ENCODE results near the gene SENP7.
"Not testable (repeated sequence)": the region's sequence is repeated elsewhere in the genome, so short reads cannot be mapped to it uniquely, and the experiment has no call there.

The SENP7 gene

GRCh38 chr3:101512646-101513418 lies at the start of gene SENP7:
Gene SENP7 (minus strand): TSS chr3:101513212. CDS start chr3:101513130, 82 bp downstream.
- DNase-seq (ENCODE audit: low read depth in 2 of 2) = peak; percentile 52 to 62

- peak; percentile 82 for DNase-seq (ENCODE audit: low read depth in 2 of 2)
Observed at GRCh38 chr3:101561630-101562328, 48.8 kb upstream of the SENP7 start, which contains the start of gene TRMT10C. Gene TRMT10C (plus strand): TSS chr3:101561868. CDS start chr3:101564782, 2,914 bp downstream.

GRCh38 chr3:101556064-101556463 lies 43.1 kb upstream of the SENP7 start:
- no peak for DNase-seq (ENCODE audit: low read depth in 2 of 2)

GRCh38 chr3:101553381-101553780 lies 40.4 kb upstream of the SENP7 start:
- not testable (repeated sequence) for DNase-seq (ENCODE audit: low read depth in 2 of 2)

GRCh38 chr3:101551359-101552081 lies 38.5 kb upstream of the SENP7 start:
- not testable (repeated sequence) for DNase-seq (ENCODE audit: low read depth in 2 of 2)

GRCh38 chr3:101549473-101549872 lies 36.5 kb upstream of the SENP7 start:
- no peak for DNase-seq (ENCODE audit: low read depth in 2 of 2)

- no peak for DNase-seq (ENCODE audit: low read depth in 2 of 2)
Observed at GRCh38 chr3:101548527-101549105, 35.6 kb upstream of the SENP7 start.

- no peak for DNase-seq (ENCODE audit: low read depth in 2 of 2)
Observed at GRCh38 chr3:101544161-101544850, 31.3 kb upstream of the SENP7 start.

- DNase-seq (ENCODE audit: low read depth in 2 of 2) = no peak
Observed at GRCh38 chr3:101542957-101543356, 29.9 kb upstream of the SENP7 start.

GRCh38 chr3:101536955-101537354 lies 23.9 kb upstream of the SENP7 start:
- not testable (repeated sequence) for DNase-seq (ENCODE audit: low read depth in 2 of 2)

- no peak for DNase-seq (ENCODE audit: low read depth in 2 of 2)
Observed at GRCh38 chr3:101536266-101536665, 23.3 kb upstream of the SENP7 start.

GRCh38 chr3:101535221-101535620 lies 22.2 kb upstream of the SENP7 start:
- DNase-seq (ENCODE audit: low read depth in 2 of 2) = no peak

GRCh38 chr3:101533603-101533968 lies 20.6 kb upstream of the SENP7 start:
- DNase-seq (ENCODE audit: low read depth in 2 of 2) = no peak

- no peak for DNase-seq (ENCODE audit: low read depth in 2 of 2)
Observed at GRCh38 chr3:101532783-101533602, 20.0 kb upstream of the SENP7 start.

- DNase-seq (ENCODE audit: low read depth in 2 of 2) = no peak
Observed at GRCh38 chr3:101531473-101532086, 18.6 kb upstream of the SENP7 start.

- DNase-seq (ENCODE audit: low read depth in 2 of 2) = no peak
Observed at GRCh38 chr3:101530686-101531047, 17.7 kb upstream of the SENP7 start.

GRCh38 chr3:101529816-101530685 lies 17.0 kb upstream of the SENP7 start:
- DNase-seq (ENCODE audit: low read depth in 2 of 2) = no peak

- DNase-seq (ENCODE audit: low read depth in 2 of 2) = no peak
Observed at GRCh38 chr3:101527906-101528305, 14.9 kb upstream of the SENP7 start.

- DNase-seq (ENCODE audit: low read depth in 2 of 2) = no peak
Observed at GRCh38 chr3:101527441-101527840, 14.4 kb upstream of the SENP7 start.

Measured in stimulated activated CD4-positive, alpha-beta T cell treated with anti-CD3 and anti-CD28 coated beads, Interleukin-1b, Interleukin-23, amount 100 ng/mL, for 4 hours (primary cell).